Measurements from ENCODE around the gene ARL4D. TPM values are rescaled to one million over a fixed set of nuclear protein-coding genes. Genes with fewer than 3 reads are reported as not detected.

ARL4D gene
- total RNA-seq, 1 donor from 2014 or later: 3.3 TPM

Other genes with a start within 250 kb of the ARL4D start
- 45.6 TPM for gene NBR1, start 227.8 kb upstream of the ARL4D start, total RNA-seq
- gene TMEM106A, start 187.1 kb upstream of the ARL4D start, total RNA-seq: 18.5 TPM
- not detected for gene CCDC200, start 170.4 kb upstream of the ARL4D start, total RNA-seq
- not detected for gene RNU2-1, start 165.0 kb upstream of the ARL4D start, total RNA-seq
- gene DHX8, start 85.0 kb downstream of the ARL4D start, total RNA-seq: 50.0 TPM
- gene ETV4, start 147.3 kb downstream of the ARL4D start, total RNA-seq: not detected